K562 (cell line): ENCODE measurements around the gene TEX54. TPM values are rescaled to one million over a fixed set of nuclear protein-coding genes. Genes with fewer than 3 reads are reported as not detected.

ENCODE experiments used
- BRD4 ChIP-seq: fragments of 200-600 bp; sonication (generic); IDR thresholded peaks from 2 replicates; pipeline ENCODE4 v1.6.1; 2017; ENCODE audit warnings: inconsistent platforms
- CXXC5 ChIP-seq: fragments of 250-450 bp; sonication (Bioruptor Pico); IDR thresholded peaks from 2 replicates; pipeline ENCODE4 v1.8.0; 2022; ENCODE audit warnings: inconsistent platforms, mild to moderate bottlenecking, moderate library complexity
- ELK3 ChIP-seq: fragments of 450-650 bp; formaldehyde crosslinking; IDR thresholded peaks from 2 replicates; pipeline ENCODE4 v1.4.0; 2020; ENCODE audit warnings: mild to moderate bottlenecking
- IRF2 ChIP-seq: sonication (generic); formaldehyde crosslinking; IDR thresholded peaks from 2 replicates; pipeline ENCODE4 v1.8.1; 2022; ENCODE audit warnings: mild to moderate bottlenecking, missing genetic modification reagents
- MNT ChIP-seq, 2 experiments: fragments of 450-650 bp; conservative IDR thresholded peaks; 2 replicates each; pipeline ENCODE4 v1.6.1; 2017; ENCODE audit warnings: mild to moderate bottlenecking in 2 of 2, moderate library complexity in 2 of 2
- MTA2 ChIP-seq: fragments of 450-650 bp; IDR thresholded peaks from 2 replicates; pipeline ENCODE4 v1.6.1; 2016; ENCODE audit warnings: low read depth
- PHB2 ChIP-seq: fragments of 450-650 bp; IDR thresholded peaks from 2 replicates; pipeline ENCODE4 v1.6.1; 2017; ENCODE audit warnings: low read depth
- PHF21A ChIP-seq: fragments of 450-650 bp; IDR thresholded peaks from 2 replicates; pipeline ENCODE4 v1.6.1; 2017; ENCODE audit warnings: low read depth, borderline replicate concordance
- RB1 ChIP-seq: fragments of 450-650 bp; IDR thresholded peaks from 2 replicates; pipeline ENCODE4 v1.6.1; 2017; ENCODE audit warnings: low read depth, mild to moderate bottlenecking
- SIX5 ChIP-seq, 2 experiments: IDR thresholded peaks; 2 replicates each; pipeline ENCODE4 v1.6.1; 2011; ENCODE audit warnings: low read length in 2 of 2, borderline replicate concordance in 1 of 2, low read depth in 1 of 2, mild to moderate bottlenecking in 1 of 2, moderate library complexity in 1 of 2; ENCODE audit not compliant: insufficient read depth in 1 of 2
- STAT6 ChIP-seq: sonication (generic); formaldehyde crosslinking; IDR thresholded peaks from 2 replicates; pipeline ENCODE4 v1.8.1; 2023; ENCODE audit warnings: mild to moderate bottlenecking, missing genetic modification reagents
- WHSC1 ChIP-seq: IDR thresholded peaks from one replicate; pipeline ENCODE4 v1.6.1; 2012; ENCODE audit warnings: low read length, control low read depth, inconsistent platforms
- ZC3H8 ChIP-seq: fragments of 450-650 bp; IDR thresholded peaks from 2 replicates; pipeline ENCODE4 v1.6.1; 2017
- ZNF23 ChIP-seq: fragments of 250-450 bp; sonication (Bioruptor Pico); IDR thresholded peaks from 2 replicates; pipeline ENCODE4 v1.4.0; 2020; ENCODE audit warnings: mild to moderate bottlenecking
- ZNF518B ChIP-seq: fragments of 250-450 bp; sonication (Bioruptor Pico); IDR thresholded peaks from 2 replicates; pipeline ENCODE4 v1.5.0; 2021; ENCODE audit warnings: mild to moderate bottlenecking, moderate library complexity
- ZNF655 ChIP-seq: fragments of 250-450 bp; sonication (Bioruptor Pico); IDR thresholded peaks from 2 replicates; pipeline ENCODE4 v1.5.0; 2021
- polyA plus RNA-seq, 8 experiments: library from polyadenylated mRNA; depleted of rRNA in 4 of 8; stranded (reverse) in 5 of 8; unstranded in 3 of 8; fragments of >200 nt; fragmentation: Nextera tagmentation in 2 of 8; fragmentation: Illumina TruSeq in 1 of 8; extraction: Ambion mirVana in 2 of 8; extraction: Trizol in 1 of 8; gene quantifications; 2 replicates each; pipeline versions ENCODE4 v1.2.1 to v1.2.3, GENCODE V29; 2011 to 2014; ENCODE audit warnings: inconsistent platforms in 1 of 8, missing spikeins in 1 of 8
- total RNA-seq, 7 experiments: library from RNA; depleted of rRNA in 6 of 7; stranded (reverse); fragments of >200 nt in 6 of 7; fragmentation: Illumina TruSeq in 2 of 7; extraction: Trizol in 2 of 7; gene quantifications; 2 replicates each; pipeline versions ENCODE4 v1.2.1 to v1.2.3, GENCODE V29; 2011 to 2021; ENCODE audit warnings: low replicate concordance in 1 of 7

Gene TEX54
- total and polyA plus RNA-seq, 9 of the 15 experiments (the other 6 are each of a cell fraction or from before 2014, with no cell fraction given): not detected

- TF ChIP-seq MNT (conservative IDR thresholded peaks at IDR 0.05): peak; percentile 75 to 88
- peak; percentile 48 for TF ChIP-seq CXXC5 (CRISPR knock-in tag)
- 0 out of 4 replicates have a peak, but pooled peaks of 1 of the 2 experiments have one; percentile 12 for TF ChIP-seq SIX5 (IDR thresholded peaks at IDR 0.05; ENCODE audit: borderline replicate concordance in 1 of 2, insufficient read depth in 1 of 2, low read depth in 1 of 2, low read length in 2 of 2)
- TF ChIP-seq MTA2: no peak
- TF ChIP-seq STAT6 (CRISPR knock-in tag): no peak
- no peak for TF ChIP-seq ZC3H8
- no peak; the same call in 1 of the 2 replicates for TF ChIP-seq RB1
- TF ChIP-seq PHB2: no peak
- no peak for TF ChIP-seq WHSC1
- no peak for TF ChIP-seq IRF2
- no peak for TF ChIP-seq ZNF518B (CRISPR knock-in tag)
- no peak for TF ChIP-seq PHF21A
- no peak for TF ChIP-seq BRD4
- TF ChIP-seq ZNF23 (CRISPR knock-in tag): no peak
- TF ChIP-seq ZNF655 (CRISPR knock-in tag): no peak
- no peak for TF ChIP-seq ELK3
These were observed 913 bp downstream of the TEX54 start, which contains the start of gene STX5 (continued) for GRCh38 chr11:62831520-62832335.
